ENCODE measurements around the gene ENTPD8. TPM values are rescaled to one million over a fixed set of nuclear protein-coding genes. Genes with fewer than 3 reads are reported as not detected.

The ENTPD8 gene
- total and polyA plus RNA-seq, 2 of the 4 experiments (the other 2 are of a cell fraction), result 0.07 TPM; not detected in 1

- TF ChIP-seq, protein P1, sequence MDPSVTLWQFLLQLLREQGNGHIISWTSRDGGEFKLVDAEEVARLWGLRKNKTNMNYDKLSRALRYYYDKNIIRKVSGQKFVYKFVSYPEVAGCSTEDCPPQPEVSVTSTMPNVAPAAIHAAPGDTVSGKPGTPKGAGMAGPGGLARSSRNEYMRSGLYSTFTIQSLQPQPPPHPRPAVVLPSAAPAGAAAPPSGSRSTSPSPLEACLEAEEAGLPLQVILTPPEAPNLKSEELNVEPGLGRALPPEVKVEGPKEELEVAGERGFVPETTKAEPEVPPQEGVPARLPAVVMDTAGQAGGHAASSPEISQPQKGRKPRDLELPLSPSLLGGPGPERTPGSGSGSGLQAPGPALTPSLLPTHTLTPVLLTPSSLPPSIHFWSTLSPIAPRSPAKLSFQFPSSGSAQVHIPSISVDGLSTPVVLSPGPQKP (IDR thresholded peaks at IDR 0.05; ENCODE audit: borderline replicate concordance, low read depth, low read length), result no peak
- no peak for TF ChIP-seq RFX5 (IDR thresholded peaks at IDR 0.05; ENCODE audit: low read depth, low read length)
Measured at GRCh38 chr9:137441289-137441934, at the start of gene ENTPD8 (continued).

- Histone ChIP-seq H3K36me3 (ENCODE audit: control insufficient read depth, insufficient read depth, low read length) (no peaks in the 10 kb centered on the region), H3K4me1 (ENCODE audit: control insufficient read depth, insufficient read depth, low read length) (peaks cover 2% of the 10 kb centered on the region; the same call in 1 of the 2 replicates), H2AK9ac (replicated peaks; ENCODE audit: low read depth, low read length, poor library complexity) (no peak overlapping the region), H3K4ac (ENCODE audit: low read depth, low read length) (no peak overlapping the region), H4K5ac (ENCODE audit: low read depth, low read length) (no peak overlapping the region), H3K4me3 (ENCODE audit: insufficient read depth, low read depth, low read length) (no peak overlapping the region), H4K20me1 (ENCODE audit: insufficient read depth, low read length) (peaks cover 6% of the 10 kb centered on the region; the same call in 1 of the 2 replicates), H2BK20ac (ENCODE audit: low read depth, low read length) (no peak overlapping the region), H3K14ac (replicated peaks; ENCODE audit: low read depth, low read length) (no peak overlapping the region), H3K27me3 (ENCODE audit: control insufficient read depth, insufficient read depth, low read length) (peaks cover 28% of the 10 kb centered on the region), H3K9ac (ENCODE audit: low read depth, low read length) (no peak overlapping the region), H3K79me1 (ENCODE audit: low read depth in 1 of 2, low read length in 2 of 2) (no peaks in the 10 kb centered on the region), H4K91ac (ENCODE audit: insufficient read depth, low read depth, low read length) (no peak overlapping the region), H3K56ac (ENCODE audit: extremely low read depth, insufficient read depth, low read length) (no peak overlapping the region), H2AK5ac (ENCODE audit: low read depth, low read length) (no peak overlapping the region), H2BK120ac (ENCODE audit: low read depth, low read length) (no peak overlapping the region), H3K18ac (ENCODE audit: low read depth, low read length) (no peak overlapping the region), H4K8ac (ENCODE audit: low read depth in 2 of 2, low read length in 2 of 2) (no peak overlapping the region), H2BK5ac (ENCODE audit: low read depth, low read length, poor library complexity, severe bottlenecking) (no peak overlapping the region), H2AFZ (replicated peaks; ENCODE audit: low read length, poor library complexity) (no peak overlapping the region), H3K9me1 (ENCODE audit: insufficient read depth, low read length) (no peaks in the 10 kb centered on the region; the same call in 1 of the 2 replicates), H2BK15ac (ENCODE audit: low read depth, low read length) (no peak overlapping the region), H3K9me3 (ENCODE audit: control insufficient read depth, insufficient read depth, low read length) (peaks cover 4% of the 10 kb centered on the region; the same call in 1 of the 2 replicates), H3K23ac (ENCODE audit: low read depth, low read length) (no peak overlapping the region), H3K27ac (ENCODE audit: insufficient read depth, low read length) (no peak overlapping the region), H3K4me2 (ENCODE audit: low read depth, low read length) (no peak overlapping the region)
- intact Hi-C loops (cut with micrococcal nuclease), result no loop called here
- dilution Hi-C loops (cut with HindIII; ENCODE audit: low sequenced_read_pairs, unreplicated experiment), result no loop called here
- BruUV-seq (replicated peaks), result no TSS peak
- DNase-seq, result no peak
- ATAC-seq (ENCODE audit: low read depth), result no peak
- CTCF ChIA-PET, result no interaction called here
- no peak for TF ChIP-seq POLR2A (IDR thresholded peaks at IDR 0.05; ENCODE audit: low read depth, low read length)
- TF ChIP-seq SMC3 (IDR thresholded peaks at IDR 0.05; ENCODE audit: low read depth, low read length), result no peak
- TF ChIP-seq CEBPB (IDR thresholded peaks at IDR 0.05; ENCODE audit: low read depth, low read length), result no peak
- no peak for TF ChIP-seq CTCF (conservative IDR thresholded peaks at IDR 0.05; ENCODE audit: low read depth, low read length)
- POLR2A ChIA-PET (ENCODE audit: unreplicated experiment), result interaction anchor here (0.6 kb wide), 1 partner anchor 16 kb away, joined by 5 read pairs; no protein-coding TSS in a partner anchor
- in situ Hi-C loops (cut with MboI; ENCODE audit: low sequenced_read_pairs), result no loop called here
- no CpG with 5 or more reads among the region's 9 CpGs for WGBS, 2 experiments (ENCODE audit: extremely low coverage in 2 of 2, insufficient read length in 1 of 2)
Measured at GRCh38 chr9:137490532-137491186, 49.5 kb upstream of the ENTPD8 start.

Measured in IMR-90 (cell line).